ENCODE results near the gene MED28.

The MED28 gene

DNA sequence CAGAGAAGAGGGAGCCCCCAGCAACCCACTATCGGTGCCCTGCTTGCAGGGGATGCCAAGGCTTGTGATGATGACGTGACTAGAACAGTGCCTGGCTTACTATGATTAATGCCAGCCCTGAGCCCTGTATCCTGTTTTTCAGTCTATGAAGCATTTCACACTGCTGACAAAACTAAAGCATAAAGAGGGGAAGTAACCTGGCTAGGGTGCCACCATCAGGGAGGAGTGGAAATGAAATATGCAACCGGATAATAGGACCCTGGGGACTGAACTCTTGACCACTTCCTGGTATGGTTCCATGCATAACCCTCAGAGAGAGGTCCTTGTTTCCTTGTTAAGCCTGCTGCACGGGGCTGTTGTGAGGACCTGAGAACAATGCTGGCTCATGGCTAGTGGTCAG lies 50.3 kb downstream of the MED28 start:
- no peak overlapping the region for H3K27ac ChIP-seq
- no peaks in the 10 kb centered on the region for H3K9me3 ChIP-seq (ENCODE audit: low read depth, low read length)
- H3K36me3 ChIP-seq (ENCODE audit: insufficient read depth, low read length), result no peaks in the 10 kb centered on the region
- no peak overlapping the region for H3K9ac ChIP-seq (ENCODE audit: insufficient read length)
- DNase-seq (ENCODE audit: low read depth, low spot score), result no peak
- H3K4me3 ChIP-seq, result no peak overlapping the region
- TF ChIP-seq EZH2 (IDR thresholded peaks at IDR 0.05) (no peak), POLR2AphosphoS5 (IDR thresholded peaks at IDR 0.05; ENCODE audit: borderline replicate concordance, low read depth, low read length) (no peak), FOXP2 (optimal IDR thresholded peaks at IDR 0.05; ENCODE audit: control extremely low read depth, extremely low read length, insufficient read depth) (no peak)

DNA sequence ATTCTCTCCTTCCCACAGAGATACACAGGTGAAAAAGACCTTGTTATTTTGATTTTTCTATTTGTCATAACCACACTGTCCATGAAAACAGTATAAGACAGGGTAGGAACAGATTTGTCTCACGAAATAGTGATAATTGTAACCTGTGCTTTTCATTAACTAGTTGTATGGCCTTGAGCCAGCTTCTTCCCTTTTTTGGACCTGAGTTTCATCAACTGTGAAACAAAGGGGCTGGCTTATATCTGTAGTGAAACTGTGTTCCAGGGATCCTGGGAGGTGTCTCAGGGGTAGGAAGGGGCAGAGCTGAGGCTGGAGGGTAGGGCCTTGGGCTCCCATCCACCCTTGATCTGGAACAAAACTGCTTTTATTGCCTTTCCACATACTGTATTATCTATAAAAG lies 50.9 kb downstream of the MED28 start:
- no peak overlapping the region for H3K9ac ChIP-seq (ENCODE audit: insufficient read length)
- no peak overlapping the region for H3K27ac ChIP-seq
- no peak for TF ChIP-seq EZH2 (IDR thresholded peaks at IDR 0.05)
- TF ChIP-seq FOXP2 (optimal IDR thresholded peaks at IDR 0.05; ENCODE audit: control extremely low read depth, extremely low read length, insufficient read depth), result no peak
- no peak for TF ChIP-seq POLR2AphosphoS5 (IDR thresholded peaks at IDR 0.05; ENCODE audit: borderline replicate concordance, low read depth, low read length)
- no peak for DNase-seq (ENCODE audit: low read depth, low spot score)
- H3K4me3 ChIP-seq, result no peak overlapping the region
- no peaks in the 10 kb centered on the region for H3K36me3 ChIP-seq (ENCODE audit: insufficient read depth, low read length)
- H3K9me3 ChIP-seq (ENCODE audit: low read depth, low read length), result no peaks in the 10 kb centered on the region

DNA sequence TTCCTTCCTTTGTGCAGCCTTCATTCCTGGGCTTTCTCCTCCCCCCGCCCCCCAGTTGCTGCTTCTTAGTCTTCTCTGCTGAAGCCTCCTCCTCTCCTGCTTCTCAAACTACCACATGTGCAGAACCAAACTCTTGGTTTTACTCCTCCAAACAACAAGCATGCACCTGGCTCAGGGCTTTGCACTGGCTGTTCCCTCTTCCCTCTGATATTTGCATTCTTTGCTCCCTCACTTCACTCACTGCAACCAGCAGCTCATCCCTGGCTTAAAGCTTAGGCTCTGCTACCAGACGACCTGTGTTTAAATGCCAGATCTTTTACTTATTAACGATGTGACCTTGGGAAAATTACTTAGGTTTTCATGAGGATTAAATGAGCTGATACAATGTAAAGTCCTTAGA lies 51.4 kb downstream of the MED28 start:
- no peak for TF ChIP-seq FOXP2 (optimal IDR thresholded peaks at IDR 0.05; ENCODE audit: control extremely low read depth, extremely low read length, insufficient read depth)
- no peak for TF ChIP-seq POLR2AphosphoS5 (IDR thresholded peaks at IDR 0.05; ENCODE audit: borderline replicate concordance, low read depth, low read length)
- no peak for TF ChIP-seq EZH2 (IDR thresholded peaks at IDR 0.05)
- H3K36me3 ChIP-seq (ENCODE audit: insufficient read depth, low read length), result no peaks in the 10 kb centered on the region
- H3K27ac ChIP-seq, result no peak overlapping the region
- no peak for DNase-seq (ENCODE audit: low read depth, low spot score)
- no peak overlapping the region for H3K4me3 ChIP-seq
- no peak overlapping the region for H3K9ac ChIP-seq (ENCODE audit: insufficient read length)
- H3K9me3 ChIP-seq (ENCODE audit: low read depth, low read length), result no peaks in the 10 kb centered on the region

DNA sequence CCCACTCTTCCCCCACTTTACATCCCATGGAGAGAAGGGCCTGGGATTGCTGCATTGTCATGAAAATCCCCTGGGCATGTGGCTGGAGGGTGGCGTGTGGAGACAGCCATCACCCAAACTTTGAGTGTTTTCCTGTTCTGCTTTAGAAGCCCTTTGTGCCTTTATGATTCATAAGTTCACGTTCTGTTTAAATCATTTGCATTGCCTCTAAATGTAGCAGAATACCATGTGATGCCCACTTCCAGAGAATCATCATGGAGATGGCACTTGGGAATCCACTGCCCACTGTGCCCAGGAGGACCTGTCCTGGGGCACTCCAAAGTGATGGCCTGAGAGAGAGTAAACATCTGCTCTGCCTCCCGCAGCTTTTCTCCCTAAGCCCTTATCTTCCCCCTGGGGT lies 52.8 kb downstream of the MED28 start:
- TF ChIP-seq FOXP2 (optimal IDR thresholded peaks at IDR 0.05; ENCODE audit: control extremely low read depth, extremely low read length, insufficient read depth), result no peak
- TF ChIP-seq POLR2AphosphoS5 (IDR thresholded peaks at IDR 0.05; ENCODE audit: borderline replicate concordance, low read depth, low read length), result no peak
- TF ChIP-seq EZH2 (IDR thresholded peaks at IDR 0.05), result no peak
- Histone ChIP-seq H3K9ac (ENCODE audit: insufficient read length) (no peak overlapping the region), H3K27ac (no peak overlapping the region)

DNA sequence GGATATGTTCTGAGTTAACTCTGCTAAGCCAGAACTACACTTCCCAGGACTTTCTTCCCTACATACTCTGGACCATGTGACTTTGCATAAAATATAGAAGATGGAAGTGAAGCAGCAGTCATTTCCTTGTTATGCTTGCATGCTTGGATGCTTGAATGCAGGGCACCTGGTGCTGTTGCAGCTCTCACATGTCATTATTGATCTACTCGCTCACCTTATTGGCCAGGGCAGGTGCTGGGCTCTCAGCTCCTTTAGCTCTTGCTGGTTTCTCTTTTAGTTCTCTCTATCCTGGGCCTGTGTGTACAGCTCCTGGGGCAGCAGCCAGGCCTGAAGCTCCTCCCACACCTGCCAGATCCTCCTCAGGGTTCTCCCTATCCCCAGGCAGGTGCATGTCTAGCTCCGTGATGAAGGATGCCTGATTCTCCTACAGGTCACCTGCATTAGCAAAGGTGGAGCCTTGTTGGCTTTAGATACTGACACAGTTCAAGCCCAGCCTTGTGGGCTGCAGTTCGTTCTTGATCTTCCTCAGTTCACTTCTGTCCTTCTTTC lies 53.3 kb downstream of the MED28 start:
- Histone ChIP-seq H3K9ac (ENCODE audit: insufficient read length) (no peak overlapping the region), H3K9me3 (ENCODE audit: low read depth, low read length) (no peaks in the 10 kb centered on the region), H3K27ac (no peak overlapping the region), H3K4me3 (no peak overlapping the region), H3K36me3 (ENCODE audit: insufficient read depth, low read length) (no peaks in the 10 kb centered on the region)
- no peak for DNase-seq (ENCODE audit: low read depth, low spot score)
- TF ChIP-seq EZH2 (IDR thresholded peaks at IDR 0.05) (no peak), POLR2AphosphoS5 (IDR thresholded peaks at IDR 0.05; ENCODE audit: borderline replicate concordance, low read depth, low read length) (no peak), FOXP2 (optimal IDR thresholded peaks at IDR 0.05; ENCODE audit: control extremely low read depth, extremely low read length, insufficient read depth) (no peak)

More for the DNA sequence above, 52.8 kb downstream of the MED28 start:
- no peak overlapping the region for H3K4me3 ChIP-seq
- H3K9me3 ChIP-seq (ENCODE audit: low read depth, low read length), result no peaks in the 10 kb centered on the region
- H3K36me3 ChIP-seq (ENCODE audit: insufficient read depth, low read length), result no peaks in the 10 kb centered on the region
- DNase-seq (ENCODE audit: low read depth, low spot score), result no peak

DNA sequence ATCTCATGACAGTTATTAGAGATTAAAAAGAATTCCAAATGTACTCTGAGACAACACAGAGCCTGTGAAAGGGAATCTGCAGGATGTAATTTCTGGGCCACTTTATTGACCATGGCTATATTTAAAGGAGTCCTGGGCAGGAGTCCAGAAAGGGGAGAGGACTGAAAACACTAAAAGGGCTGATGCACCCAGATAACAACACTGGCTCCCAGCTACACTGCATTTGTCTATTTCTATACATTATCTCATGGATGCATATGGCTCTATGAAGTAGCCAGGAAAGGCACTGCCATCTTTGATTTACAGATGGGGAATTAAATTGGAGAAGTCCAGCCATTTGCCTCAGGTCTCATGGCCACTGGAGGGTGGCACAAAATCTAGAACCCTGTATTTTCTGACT lies 56.0 kb downstream of the MED28 start:
- no peaks in the 10 kb centered on the region for H3K36me3 ChIP-seq (ENCODE audit: insufficient read depth, low read length)
- TF ChIP-seq EZH2 (IDR thresholded peaks at IDR 0.05) (no peak), FOXP2 (optimal IDR thresholded peaks at IDR 0.05; ENCODE audit: control extremely low read depth, extremely low read length, insufficient read depth) (no peak), POLR2AphosphoS5 (IDR thresholded peaks at IDR 0.05; ENCODE audit: borderline replicate concordance, low read depth, low read length) (no peak)
- H3K9ac ChIP-seq (ENCODE audit: insufficient read length), result no peak overlapping the region
- no peak for DNase-seq (ENCODE audit: low read depth, low spot score)
- no peak overlapping the region for H3K27ac ChIP-seq
- H3K9me3 ChIP-seq (ENCODE audit: low read depth, low read length), result no peaks in the 10 kb centered on the region
- H3K4me3 ChIP-seq, result no peak overlapping the region

DNA sequence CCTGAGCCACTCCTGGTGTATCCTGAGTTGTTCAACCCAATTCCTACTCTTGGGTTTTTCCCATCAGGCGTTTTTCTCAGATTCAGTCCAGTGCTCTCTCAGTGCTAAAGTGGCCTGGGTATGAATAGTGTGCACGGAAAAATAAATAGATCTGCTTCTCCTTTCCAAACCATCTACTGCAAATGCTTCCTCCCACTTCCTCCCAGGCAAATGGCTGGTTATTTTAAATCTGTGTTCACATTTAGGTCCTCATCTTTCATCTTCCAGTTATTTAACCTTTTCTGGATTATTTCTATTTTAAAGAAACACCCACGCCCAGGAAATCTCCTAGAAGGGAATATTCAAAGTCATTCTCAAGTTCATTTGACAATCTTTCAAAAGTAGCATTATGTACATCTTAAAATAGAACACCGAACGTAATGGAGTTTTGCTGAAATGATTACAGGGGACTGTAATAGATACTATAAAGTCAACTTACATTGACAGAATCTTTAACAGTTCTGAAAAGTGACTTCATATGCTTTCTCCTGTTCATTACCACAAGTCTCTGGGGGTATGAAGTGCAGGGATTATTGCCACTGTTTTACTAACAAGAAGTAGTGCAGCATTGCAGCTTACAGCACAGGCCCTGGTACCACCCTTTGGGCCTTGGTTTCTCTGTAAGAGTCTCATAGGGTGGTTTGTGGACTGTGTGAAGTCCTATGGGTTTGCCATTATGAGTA lies 66.3 kb downstream of the MED28 start:
- TF ChIP-seq FOXP2 (optimal IDR thresholded peaks at IDR 0.05; ENCODE audit: control extremely low read depth, extremely low read length, insufficient read depth), result no peak
- no peak for TF ChIP-seq EZH2 (IDR thresholded peaks at IDR 0.05)
- TF ChIP-seq POLR2AphosphoS5 (IDR thresholded peaks at IDR 0.05; ENCODE audit: borderline replicate concordance, low read depth, low read length), result no peak
- H3K27ac ChIP-seq, result no peak overlapping the region
- DNase-seq (ENCODE audit: low read depth, low spot score), result no peak

DNA sequence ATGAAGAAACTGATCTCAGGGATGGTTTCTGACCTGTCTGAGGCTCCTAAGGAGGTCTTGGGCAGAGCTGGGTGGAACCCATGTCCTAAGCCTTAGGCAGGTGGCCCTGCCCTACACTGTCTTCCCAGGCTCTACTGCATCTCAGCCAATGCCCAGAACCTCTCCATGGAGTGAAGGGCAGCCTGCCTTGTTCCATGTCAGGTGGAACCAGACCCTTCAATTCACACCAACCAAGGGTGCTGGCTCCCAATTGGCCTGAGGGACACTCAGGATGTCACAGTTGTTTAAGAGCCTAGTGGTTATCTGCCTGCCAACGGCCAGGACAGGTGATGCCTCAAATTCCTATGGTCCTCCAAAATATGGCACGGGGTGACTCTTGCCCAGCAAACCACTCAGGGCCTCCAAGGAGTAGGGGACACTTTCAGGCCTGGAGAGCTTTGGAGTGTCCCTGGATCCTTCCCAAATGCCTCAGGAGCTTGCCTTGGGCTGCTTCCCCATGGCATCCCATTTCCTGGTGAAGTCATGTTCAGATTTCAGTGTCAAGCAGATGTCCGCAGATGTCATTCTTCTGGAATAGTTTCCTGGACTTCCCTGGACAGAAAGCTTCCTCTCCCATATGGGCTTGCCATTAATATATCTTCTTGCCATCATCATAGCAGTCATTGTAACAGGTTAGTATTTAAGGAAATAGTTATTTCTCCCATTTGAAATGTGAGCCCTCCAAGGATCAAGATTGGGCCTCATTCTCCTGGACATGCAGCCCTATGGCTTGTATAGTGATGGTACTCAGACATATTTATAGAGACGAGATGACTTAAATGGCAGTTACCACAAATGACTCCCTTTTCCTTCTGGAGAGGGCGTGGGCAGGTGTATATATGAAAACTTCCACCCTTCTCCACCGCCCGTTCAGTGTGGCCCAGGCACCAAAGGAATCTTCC lies 67.1 kb downstream of the MED28 start:
- DNase-seq (ENCODE audit: low read depth, low spot score), result no peak
- no peak overlapping the region for H3K4me3 ChIP-seq
- H3K9me3 ChIP-seq (ENCODE audit: low read depth, low read length), result no peaks in the 10 kb centered on the region
- H3K27ac ChIP-seq, result no peak overlapping the region
- no peaks in the 10 kb centered on the region for H3K36me3 ChIP-seq (ENCODE audit: insufficient read depth, low read length)
- TF ChIP-seq FOXP2 (optimal IDR thresholded peaks at IDR 0.05; ENCODE audit: control extremely low read depth, extremely low read length, insufficient read depth) (no peak), POLR2AphosphoS5 (IDR thresholded peaks at IDR 0.05; ENCODE audit: borderline replicate concordance, low read depth, low read length) (no peak), EZH2 (IDR thresholded peaks at IDR 0.05) (no peak)
- no peak overlapping the region for H3K9ac ChIP-seq (ENCODE audit: insufficient read length)

More for the DNA sequence above, 66.3 kb downstream of the MED28 start:
- Histone ChIP-seq H3K9me3 (ENCODE audit: low read depth, low read length) (no peaks in the 10 kb centered on the region), H3K9ac (ENCODE audit: insufficient read length) (no peak overlapping the region), H3K4me3 (no peak overlapping the region), H3K36me3 (ENCODE audit: insufficient read depth, low read length) (no peaks in the 10 kb centered on the region)

Measured in SK-N-MC (cell line).